CD14-positive monocyte (primary cell): ENCODE data around the gene GPR39. TPM values are rescaled to one million over a fixed set of nuclear protein-coding genes. Genes with fewer than 3 reads are reported as not detected.

Source experiments
- DNase-seq, 3 donors: peaks; one replicate each; pipeline ENCODE4 v3.0.0-alpha.2; 2011 to 2022
- H2AFZ ChIP-seq: 2 replicates; pipeline ENCODE4 v1.6.0; 2012; ENCODE audit warnings: mild to moderate bottlenecking, low read depth, low read length, inconsistent platforms; ENCODE audit not compliant: insufficient read depth, poor library complexity, severe bottlenecking
- H3K27ac ChIP-seq, 2 donors: 1 replicate in 1 of 2; 2 replicates in 1 of 2; pipeline ENCODE4 v1.5.1; 2012 to 2013; ENCODE audit warnings: low read length in 2 of 2, control low read depth in 1 of 2, inconsistent platforms in 1 of 2, low read depth in 1 of 2, mild to moderate bottlenecking in 1 of 2
- H3K27me3 ChIP-seq, 2 donors: one replicate each; pipeline versions ENCODE4 v1.6.0 to v1.6.1; 2011 to 2013; ENCODE audit warnings: low read length in 2 of 2; ENCODE audit not compliant: control insufficient read depth in 2 of 2, insufficient read depth in 2 of 2
- H3K36me3 ChIP-seq, 2 donors: replicated peaks in 1 of 2; 1 replicate in 1 of 2; 2 replicates in 1 of 2; pipeline versions ENCODE4 v1.5.1 to v1.6.1; 2012 to 2013; ENCODE audit warnings: low read length in 2 of 2, control low read depth in 1 of 2, inconsistent platforms in 1 of 2, mild to moderate bottlenecking in 1 of 2; ENCODE audit not compliant: insufficient read depth in 2 of 2, control insufficient read depth in 1 of 2
- H3K4me1 ChIP-seq, 2 donors: 1 replicate in 1 of 2; 2 replicates in 1 of 2; pipeline versions ENCODE4 v1.5.1 to v1.6.1; 2012 to 2013; ENCODE audit warnings: low read length in 2 of 2, control low read depth in 1 of 2, inconsistent platforms in 1 of 2, mild to moderate bottlenecking in 1 of 2, moderate library complexity in 1 of 2; ENCODE audit not compliant: insufficient read depth in 2 of 2, control insufficient read depth in 1 of 2
- H3K4me2 ChIP-seq: replicated peaks from 2 replicates; pipeline ENCODE3; 2012; ENCODE audit warnings: low read length, moderate library complexity, mild to moderate bottlenecking; ENCODE audit not compliant: poor library complexity, severe bottlenecking; ENCODE audit errors: extremely low read depth
- H3K4me3 ChIP-seq, 3 experiments: fragments of 200-600 bp in 1 of 3; sonication (generic) in 1 of 3; replicated peaks in 1 of 3; 1 replicate in 2 of 3; 2 replicates in 1 of 3; pipeline ENCODE4 v1.5.1; 2011 to 2013; ENCODE audit warnings: low read length in 3 of 3, mild to moderate bottlenecking in 3 of 3, control low read depth in 2 of 3, low read depth in 2 of 3, inconsistent platforms in 1 of 3, moderate library complexity in 1 of 3
- H3K79me2 ChIP-seq: 2 replicates; pipeline ENCODE4 v1.6.0; 2012; ENCODE audit warnings: mild to moderate bottlenecking, control low read depth, inconsistent platforms, low read length, moderate library complexity; ENCODE audit not compliant: insufficient read depth
- H3K9ac ChIP-seq: 2 replicates; pipeline ENCODE4 v1.6.0; 2017; ENCODE audit warnings: low read length, mild to moderate bottlenecking; ENCODE audit not compliant: insufficient read depth, poor library complexity, severe bottlenecking
- H3K9me3 ChIP-seq, 2 donors: replicated peaks in 1 of 2; 1 replicate in 1 of 2; 2 replicates in 1 of 2; pipeline versions ENCODE4 v1.5.1 to v1.6.1; 2012 to 2013; ENCODE audit warnings: low read length in 2 of 2, control low read depth in 1 of 2; ENCODE audit not compliant: control insufficient read depth in 1 of 2, insufficient read depth in 1 of 2
- H4K20me1 ChIP-seq: 2 replicates; pipeline ENCODE4 v1.6.0; 2012; ENCODE audit warnings: mild to moderate bottlenecking, low read length, control low read depth, moderate library complexity; ENCODE audit not compliant: insufficient read depth
- H3K27ac Mint-ChIP-seq, 7 donors: one replicate each; pipeline ENCODE4 v1.8.0; 2020; ENCODE audit warnings: mild to moderate bottlenecking in 7 of 7, mixed read lengths in 7 of 7, moderate library complexity in 6 of 7, inconsistent platforms in 2 of 7
- H3K27me3 Mint-ChIP-seq, 3 donors: one replicate each; pipeline ENCODE4 v1.8.0; 2021 to 2022; ENCODE audit warnings: low read depth in 3 of 3, mild to moderate bottlenecking in 3 of 3, mixed read lengths in 3 of 3, moderate library complexity in 3 of 3, inconsistent platforms in 1 of 3
- H3K36me3 Mint-ChIP-seq, 2 donors: one replicate each; pipeline ENCODE4 v1.8.0; 2020; ENCODE audit warnings: mixed read lengths in 2 of 2, inconsistent platforms in 1 of 2, mild to moderate bottlenecking in 1 of 2
- H3K4me1 Mint-ChIP-seq: one replicate; pipeline ENCODE4 v1.8.0; 2020; ENCODE audit warnings: mild to moderate bottlenecking, mixed read lengths
- H3K4me3 Mint-ChIP-seq, 2 donors: one replicate each; pipeline ENCODE4 v1.8.0; 2020; ENCODE audit warnings: mild to moderate bottlenecking in 2 of 2, mixed read lengths in 2 of 2, moderate library complexity in 1 of 2
- H3K9me3 Mint-ChIP-seq, 7 donors: one replicate each; pipeline ENCODE4 v1.8.0; 2020 to 2022; ENCODE audit warnings: mixed read lengths in 7 of 7, mild to moderate bottlenecking in 6 of 7, moderate library complexity in 6 of 7, inconsistent platforms in 2 of 7
- CTCF ChIP-seq: fragments of 200-600 bp; IDR thresholded peaks from one replicate; pipeline ENCODE4 v1.8.0; 2022; ENCODE audit warnings: antibody characterized with exemption, mild to moderate bottlenecking
- WGBS: methylation state at CpG from one replicate; pipeline ENCODE4 v1.1.5; 2013; ENCODE audit warnings: missing lambda C conversion rate; ENCODE audit not compliant: insufficient coverage; 5-methylcytosine and 5-hydroxymethylcytosine counted together
- intact Hi-C, 2 donors: fragments of 100-400 bp; cut with micrococcal nuclease; formaldehyde crosslinking; loops; one replicate each; pipeline versions ENCODE4 v1.15.0 to v1.15.1; 2023
- polyA plus RNA-seq, 3 donors: library from polyadenylated mRNA; depleted of rRNA in 1 of 3; unstranded in 2 of 3; stranded (reverse) in 1 of 3; fragments of 300-500 nt in 2 of 3; fragments of >200 nt in 1 of 3; fragmentation: Illumina TruSeq in 2 of 3; gene quantifications; 1 replicate in 2 of 3; 2 replicates in 1 of 3; pipeline ENCODE4 v1.2.3, GENCODE V29; 2012 to 2021
- small RNA-seq: library from RNA; depleted of rRNA; stranded (forward); fragments of <200 nt; gene quantifications from one replicate; pipeline ENCODE3, GENCODE V24; 2012; ENCODE audit warnings: low read depth; ENCODE audit not compliant: insufficient read length

The GPR39 gene
- polyA plus RNA-seq, 3 donors, result 0.12 TPM; not detected in 2

GRCh38 chr2:132692816-132693215 lies 276.2 kb downstream of the GPR39 start:
- H3K27me3 ChIP-seq, result no peaks in the 10 kb centered on the region
- H3K9me3 ChIP-seq, result no peaks in the 10 kb centered on the region
- no peak overlapping the region for H2AFZ ChIP-seq
- no peaks in the 10 kb centered on the region for H3K4me1 ChIP-seq
- H3K27ac Mint-ChIP-seq, result no peak overlapping the region
- peaks cover 2 to 7% (median 4%) of the 10 kb centered on the region in 3 donors for H3K27me3 Mint-ChIP-seq
- no peaks in the 10 kb centered on the region for H3K4me1 Mint-ChIP-seq
- H3K9me3 Mint-ChIP-seq, result peaks cover 0 to 6% (median 2%) of the 10 kb centered on the region in 7 donors
- H3K4me3 ChIP-seq, result no peak overlapping the region
- H3K27ac ChIP-seq, result no peak overlapping the region
- WGBS, result no CpG with 5 or more reads among the region's 1 CpG
- H3K4me3 Mint-ChIP-seq, result no peak overlapping the region
- intact Hi-C loops, result no loop called here
- no peak overlapping the region for H3K4me2 ChIP-seq
- no peaks in the 10 kb centered on the region for H3K36me3 ChIP-seq
- no peaks in the 10 kb centered on the region for H3K79me2 ChIP-seq
- no peaks in the 10 kb centered on the region for H3K36me3 Mint-ChIP-seq
- TF ChIP-seq CTCF, result no peak
- DNase-seq, result no peak
- H3K9ac ChIP-seq, result no peak overlapping the region
- H4K20me1 ChIP-seq, result no peaks in the 10 kb centered on the region

Small RNAs within 50 kb of the gene (small RNA-seq; reads per million reads assigned to genes)
- gene RNU6-175P, result not detected
